ENCODE data around the gene KLHL29.

GRCh38 chr2:23347471-23348092 lies 37.4 kb upstream of the KLHL29 start:
- no peak for TF ChIP-seq CTCF (conservative IDR thresholded peaks at IDR 0.05; ENCODE audit: low read depth, low read length)
- TF ChIP-seq EZH2 (IDR thresholded peaks at IDR 0.05; ENCODE audit: low read length, unreplicated experiment) = no peak
- no peak for TF ChIP-seq EZH2phosphoT487 (IDR thresholded peaks at IDR 0.05; ENCODE audit: borderline replicate concordance, low read length)
